ENCODE measurements around the gene DNAAF1.

Gene DNAAF1

DNA sequence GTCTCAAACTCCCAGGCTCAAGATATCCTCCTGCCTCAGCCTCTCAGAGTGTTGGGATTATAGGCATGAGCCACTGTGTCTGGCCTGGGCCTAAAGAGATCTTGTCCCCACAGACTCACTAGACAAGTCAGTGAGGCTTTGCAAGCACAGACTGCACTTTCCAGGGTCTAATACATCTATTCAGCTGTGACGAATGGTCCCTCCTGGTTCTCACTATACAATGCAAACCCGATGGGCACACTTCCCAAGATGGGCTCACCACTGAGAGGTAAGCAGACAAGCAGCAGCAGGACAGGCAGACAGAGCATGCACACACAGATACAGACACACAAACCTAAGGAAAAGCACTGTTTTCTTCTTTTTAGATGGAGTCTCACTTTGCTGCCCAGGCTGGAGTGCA is 37.2 kb upstream of the DNAAF1 start:
- WGBS (ENCODE audit: extremely low coverage, insufficient coverage, insufficient read length) = no CpG with 5 or more reads among the region's 2 CpGs
- no peak overlapping the region for H2AK5ac ChIP-seq (ENCODE audit: low read length)
- no peak overlapping the region for H2AFZ ChIP-seq (ENCODE audit: insufficient read depth, low read length, poor library complexity)
- H4K8ac ChIP-seq (ENCODE audit: low read depth, low read length) = no peak overlapping the region
- no peaks in the 10 kb centered on the region for H3K27me3 ChIP-seq (ENCODE audit: insufficient read depth, low read length)
- H3K79me2 ChIP-seq (ENCODE audit: control insufficient read depth, insufficient read depth, low read length, poor library complexity) = peaks cover 4% of the 10 kb centered on the region
- no peak overlapping the region for H4K12ac ChIP-seq (ENCODE audit: low read depth, low read length)
- no peak overlapping the region for H2BK12ac ChIP-seq (ENCODE audit: low read length)
- no peak overlapping the region for H3K27ac ChIP-seq (ENCODE audit: low read depth, low read length)
- no peak overlapping the region for H3K23ac ChIP-seq (ENCODE audit: low read length)
- H4K91ac ChIP-seq (ENCODE audit: low read depth, low read length) = no peak overlapping the region
- H3K4me2 ChIP-seq (ENCODE audit: low read length) = no peak overlapping the region
- H2BK120ac ChIP-seq (ENCODE audit: insufficient read depth, low read length, poor library complexity) = no peak overlapping the region
- H3K9me3 ChIP-seq (ENCODE audit: insufficient read depth, low read depth, low read length) = no peaks in the 10 kb centered on the region
- no peak overlapping the region for H2BK5ac ChIP-seq (ENCODE audit: low read depth, low read length, poor library complexity)
- H3K79me1 ChIP-seq (ENCODE audit: low read length) = no peaks in the 10 kb centered on the region
- H3K4me1 ChIP-seq (ENCODE audit: control insufficient read depth in 1 of 2, insufficient read depth in 2 of 2, low read length in 2 of 2) = peaks cover 4% of the 10 kb centered on the region in 2 experiments
- no peak overlapping the region for H3K14ac ChIP-seq (ENCODE audit: low read length)
- no peak overlapping the region for H3K9ac ChIP-seq (ENCODE audit: low read length)
- H3K36me3 ChIP-seq (ENCODE audit: control insufficient read depth in 1 of 2, insufficient read depth in 2 of 2, low read length in 2 of 2) = peaks cover 0 to 3% of the 10 kb centered on the region in 2 experiments
- H3K4ac ChIP-seq (ENCODE audit: low read depth, low read length) = no peak overlapping the region
- no peak overlapping the region for H3K18ac ChIP-seq (ENCODE audit: low read length)
- H3K4me3 ChIP-seq (ENCODE audit: low read depth, low read length) = no peak overlapping the region
- DNase-seq = no peak

DNA sequence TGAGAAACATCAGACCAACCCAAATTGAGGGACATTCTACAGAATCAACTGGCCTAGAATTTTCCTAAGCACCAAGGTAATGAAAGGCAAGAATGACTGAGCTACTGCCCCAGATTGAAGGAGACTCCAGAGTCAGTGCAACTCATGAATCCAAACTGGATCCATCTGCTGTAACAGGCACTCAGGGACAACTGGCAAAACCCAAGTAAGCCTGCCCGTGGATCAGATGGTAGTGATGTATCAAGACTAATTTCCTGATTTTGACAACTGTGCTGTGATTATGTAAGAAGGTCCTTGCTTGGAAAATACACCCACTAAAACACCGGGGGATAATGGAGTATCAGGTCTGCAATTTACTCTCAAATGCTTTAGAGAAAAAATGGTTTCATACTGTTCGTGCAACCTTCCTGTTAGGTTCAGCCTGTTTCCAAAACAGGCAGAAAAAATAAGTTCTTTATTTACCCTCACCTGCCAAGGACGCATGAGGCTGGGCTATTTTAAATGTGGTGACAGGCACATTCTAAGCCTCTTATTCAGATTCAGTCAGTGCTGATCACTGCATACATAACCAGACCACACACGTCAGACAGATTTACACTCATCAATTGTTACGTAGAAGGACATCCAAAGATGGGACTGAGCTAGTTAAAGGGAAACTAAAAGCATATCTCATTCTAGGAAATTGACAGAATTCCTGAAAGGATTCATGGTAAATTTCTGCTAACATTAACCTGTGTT is 35.3 kb upstream of the DNAAF1 start:
- Histone ChIP-seq H2BK12ac (ENCODE audit: low read length) (no peak overlapping the region), H4K12ac (ENCODE audit: low read depth, low read length) (no peak overlapping the region), H3K36me3 (ENCODE audit: control insufficient read depth in 1 of 2, insufficient read depth in 2 of 2, low read length in 2 of 2) (peaks cover 0 to 3% of the 10 kb centered on the region in 2 experiments), H2AFZ (ENCODE audit: insufficient read depth, low read length, poor library complexity) (no peak overlapping the region), H2BK120ac (ENCODE audit: insufficient read depth, low read length, poor library complexity) (no peak overlapping the region), H3K4me2 (ENCODE audit: low read length) (no peak overlapping the region), H3K4me3 (ENCODE audit: low read depth, low read length) (no peak overlapping the region), H3K27ac (ENCODE audit: low read depth, low read length) (no peak overlapping the region), H3K18ac (ENCODE audit: low read length) (no peak overlapping the region), H3K79me1 (ENCODE audit: low read length) (no peaks in the 10 kb centered on the region), H3K79me2 (ENCODE audit: control insufficient read depth, insufficient read depth, low read length, poor library complexity) (peaks cover 5% of the 10 kb centered on the region), H2BK5ac (ENCODE audit: low read depth, low read length, poor library complexity) (no peak overlapping the region), H3K4ac (ENCODE audit: low read depth, low read length) (peak overlapping the region; percentile 19), H3K14ac (ENCODE audit: low read length) (no peak overlapping the region), H3K4me1 (ENCODE audit: control insufficient read depth in 1 of 2, insufficient read depth in 2 of 2, low read length in 2 of 2) (peaks cover 4% of the 10 kb centered on the region in 2 experiments), H3K9ac (ENCODE audit: low read length) (no peak overlapping the region), H4K91ac (ENCODE audit: low read depth, low read length) (no peak overlapping the region), H2AK5ac (ENCODE audit: low read length) (no peak overlapping the region), H3K27me3 (ENCODE audit: insufficient read depth, low read length) (no peaks in the 10 kb centered on the region), H3K9me3 (ENCODE audit: insufficient read depth, low read depth, low read length) (no peaks in the 10 kb centered on the region), H4K8ac (ENCODE audit: low read depth, low read length) (no peak overlapping the region), H3K23ac (ENCODE audit: low read length) (no peak overlapping the region)
- DNase-seq = no peak
- no CpG with 5 or more reads among the region's 6 CpGs for WGBS (ENCODE audit: extremely low coverage, insufficient coverage, insufficient read length)

DNA sequence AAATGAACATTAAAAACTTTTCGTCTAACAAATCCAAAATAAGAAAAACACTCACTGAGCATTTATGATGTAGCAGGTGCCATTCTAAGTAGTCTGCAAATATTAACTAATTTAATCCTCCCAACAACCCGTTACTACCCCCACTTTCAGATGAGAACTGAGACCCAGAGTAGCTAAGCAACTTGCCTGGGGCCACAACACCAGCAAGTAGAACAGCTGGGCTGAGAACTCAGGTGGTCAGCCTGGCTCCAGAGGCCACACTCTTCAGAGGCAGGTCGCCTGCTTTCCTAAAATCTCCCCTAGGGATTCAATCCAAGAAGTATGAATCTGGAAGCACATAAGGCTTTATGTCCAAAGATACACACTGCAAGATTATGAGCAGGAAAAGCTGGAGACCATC is 34.6 kb upstream of the DNAAF1 start:
- Histone ChIP-seq H3K23ac (ENCODE audit: low read length) (no peak overlapping the region), H3K9me3 (ENCODE audit: insufficient read depth, low read depth, low read length) (no peaks in the 10 kb centered on the region), H3K4ac (ENCODE audit: low read depth, low read length) (peak overlapping the region; percentile 24), H2BK120ac (ENCODE audit: insufficient read depth, low read length, poor library complexity) (no peak overlapping the region), H3K36me3 (ENCODE audit: control insufficient read depth in 1 of 2, insufficient read depth in 2 of 2, low read length in 2 of 2) (peaks cover 0 to 3% of the 10 kb centered on the region in 2 experiments), H2AK5ac (ENCODE audit: low read length) (no peak overlapping the region), H4K8ac (ENCODE audit: low read depth, low read length) (no peak overlapping the region), H3K79me2 (ENCODE audit: control insufficient read depth, insufficient read depth, low read length, poor library complexity) (peaks cover 6% of the 10 kb centered on the region), H4K91ac (ENCODE audit: low read depth, low read length) (no peak overlapping the region), H3K27me3 (ENCODE audit: insufficient read depth, low read length) (no peaks in the 10 kb centered on the region), H2AFZ (ENCODE audit: insufficient read depth, low read length, poor library complexity) (no peak overlapping the region), H3K9ac (ENCODE audit: low read length) (no peak overlapping the region), H3K27ac (ENCODE audit: low read depth, low read length) (no peak overlapping the region), H3K79me1 (ENCODE audit: low read length) (no peaks in the 10 kb centered on the region), H2BK12ac (ENCODE audit: low read length) (no peak overlapping the region), H2BK5ac (ENCODE audit: low read depth, low read length, poor library complexity) (no peak overlapping the region), H3K4me1 (ENCODE audit: control insufficient read depth in 1 of 2, insufficient read depth in 2 of 2, low read length in 2 of 2) (peaks cover 4% of the 10 kb centered on the region in 2 experiments), H3K14ac (ENCODE audit: low read length) (no peak overlapping the region), H3K4me3 (ENCODE audit: low read depth, low read length) (no peak overlapping the region), H3K18ac (ENCODE audit: low read length) (no peak overlapping the region), H4K12ac (ENCODE audit: low read depth, low read length) (no peak overlapping the region), H3K4me2 (ENCODE audit: low read length) (no peak overlapping the region)
- DNase-seq = no peak
- no CpG with 5 or more reads among the region's 3 CpGs for WGBS (ENCODE audit: extremely low coverage, insufficient coverage, insufficient read length)

- no peaks in the 10 kb centered on the region for H3K9me3 ChIP-seq (ENCODE audit: insufficient read depth, low read depth, low read length)
- peaks cover 4% of the 10 kb centered on the region in 2 experiments for H3K4me1 ChIP-seq (ENCODE audit: control insufficient read depth in 1 of 2, insufficient read depth in 2 of 2, low read length in 2 of 2)
- H3K9ac ChIP-seq (ENCODE audit: low read length) = no peak overlapping the region
- no peak overlapping the region for H3K4ac ChIP-seq (ENCODE audit: low read depth, low read length)
- no peak overlapping the region for H4K8ac ChIP-seq (ENCODE audit: low read depth, low read length)
- H4K12ac ChIP-seq (ENCODE audit: low read depth, low read length) = no peak overlapping the region
- no peak overlapping the region for H4K91ac ChIP-seq (ENCODE audit: low read depth, low read length)
- H3K14ac ChIP-seq (ENCODE audit: low read length) = no peak overlapping the region
- H2AK5ac ChIP-seq (ENCODE audit: low read length) = no peak overlapping the region
- DNase-seq = no peak
- H3K4me2 ChIP-seq (ENCODE audit: low read length) = no peak overlapping the region
- H3K36me3 ChIP-seq (ENCODE audit: control insufficient read depth in 1 of 2, insufficient read depth in 2 of 2, low read length in 2 of 2) = peaks cover 0 to 3% of the 10 kb centered on the region in 2 experiments
- peaks cover 9% of the 10 kb centered on the region for H3K79me2 ChIP-seq (ENCODE audit: control insufficient read depth, insufficient read depth, low read length, poor library complexity)
- peaks cover 5% of the 10 kb centered on the region for H3K79me1 ChIP-seq (ENCODE audit: low read length)
- H2BK5ac ChIP-seq (ENCODE audit: low read depth, low read length, poor library complexity) = no peak overlapping the region
- no peak overlapping the region for H3K27ac ChIP-seq (ENCODE audit: low read depth, low read length)
- H2AFZ ChIP-seq (ENCODE audit: insufficient read depth, low read length, poor library complexity) = no peak overlapping the region
- H3K23ac ChIP-seq (ENCODE audit: low read length) = no peak overlapping the region
- H3K27me3 ChIP-seq (ENCODE audit: insufficient read depth, low read length) = no peaks in the 10 kb centered on the region
- no peak overlapping the region for H3K4me3 ChIP-seq (ENCODE audit: low read depth, low read length)
- WGBS (ENCODE audit: extremely low coverage, insufficient coverage, insufficient read length) = no CpG with 5 or more reads among the region's 3 CpGs
- H3K18ac ChIP-seq (ENCODE audit: low read length) = no peak overlapping the region
- no peak overlapping the region for H2BK12ac ChIP-seq (ENCODE audit: low read length)
- no peak overlapping the region for H2BK120ac ChIP-seq (ENCODE audit: insufficient read depth, low read length, poor library complexity)
Observed at GRCh38 chr16:84111525-84111924, 33.6 kb upstream of the DNAAF1 start.
